PFSK-1 (cell line): ENCODE data around the gene ROBO2.

Experiments used
- FOXP2 ChIP-seq: optimal IDR thresholded peaks from 2 replicates; pipeline ENCODE3; 2011; ENCODE audit warnings: borderline replicate concordance, control low read depth, inconsistent platforms; ENCODE audit not compliant: insufficient read depth; ENCODE audit errors: extremely low read length, extremely low read depth
- POLR2AphosphoS5 ChIP-seq: IDR thresholded peaks from 2 replicates; pipeline ENCODE4 v1.6.1; 2012; ENCODE audit warnings: low read depth, mild to moderate bottlenecking, control low read depth, low read length, moderate library complexity
- SIN3A ChIP-seq: IDR thresholded peaks from 2 replicates; pipeline ENCODE4 v1.6.1; 2012; ENCODE audit warnings: mild to moderate bottlenecking, low read length, moderate library complexity, borderline replicate concordance; ENCODE audit not compliant: insufficient read depth
- TAF1 ChIP-seq: IDR thresholded peaks from 2 replicates; pipeline ENCODE4 v1.6.1; 2012; ENCODE audit warnings: low read length, control low read depth, borderline replicate concordance; ENCODE audit not compliant: insufficient read depth

DNA sequence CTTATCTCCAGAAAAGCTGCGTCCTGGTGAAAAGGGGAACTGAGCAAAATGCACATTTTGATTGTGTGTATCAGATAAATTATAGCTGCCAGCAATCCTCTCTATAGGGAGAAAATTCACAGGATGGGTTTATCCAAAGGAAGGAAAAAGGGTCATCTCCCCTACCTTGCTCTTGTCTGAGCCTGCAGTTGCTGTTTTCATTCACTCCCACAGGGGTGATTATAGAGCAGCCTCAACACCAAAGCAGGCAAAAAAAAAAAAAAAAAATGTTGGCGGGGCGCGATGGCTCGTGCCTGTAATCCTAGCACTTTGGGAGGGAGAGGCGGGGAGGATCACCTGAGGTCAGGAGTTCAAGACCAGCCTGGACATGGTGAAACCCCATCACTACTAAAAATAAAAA, 333.7 kb downstream of the ROBO2 start:
- TF ChIP-seq TAF1 = no peak
- no peak for TF ChIP-seq SIN3A
- no peak for TF ChIP-seq POLR2AphosphoS5
- TF ChIP-seq FOXP2 = no peak
